ENCODE data around the gene SPATA16. TPM values are rescaled to one million over a fixed set of nuclear protein-coding genes. Genes with fewer than 3 reads are reported as not detected.

SPATA16 gene
- total and polyA plus RNA-seq, 8 donors, result not detected

DNA sequence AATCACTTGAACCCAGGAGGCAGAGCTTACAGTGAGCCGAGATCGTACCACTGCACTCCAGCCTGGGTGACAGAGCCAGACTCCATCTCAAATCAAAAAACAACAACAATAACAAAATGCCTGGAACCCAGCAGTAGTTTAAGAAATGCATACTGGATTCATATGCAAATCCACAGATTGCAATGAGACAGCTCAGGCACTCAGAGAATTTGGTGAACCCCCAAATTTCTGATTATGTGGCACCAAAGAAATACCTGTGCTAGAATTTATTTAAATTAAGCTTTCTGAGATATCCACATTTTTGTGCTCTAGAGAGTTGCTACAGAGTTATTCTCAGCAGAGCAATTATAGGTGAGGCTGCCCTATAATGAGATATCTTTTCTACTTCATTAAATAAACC is 29.7 kb downstream of the SPATA16 start:
- 81 to 97% (median 90%) methylated on average over 2 of the region's 2 CpGs for WGBS, 5 donors

DNA sequence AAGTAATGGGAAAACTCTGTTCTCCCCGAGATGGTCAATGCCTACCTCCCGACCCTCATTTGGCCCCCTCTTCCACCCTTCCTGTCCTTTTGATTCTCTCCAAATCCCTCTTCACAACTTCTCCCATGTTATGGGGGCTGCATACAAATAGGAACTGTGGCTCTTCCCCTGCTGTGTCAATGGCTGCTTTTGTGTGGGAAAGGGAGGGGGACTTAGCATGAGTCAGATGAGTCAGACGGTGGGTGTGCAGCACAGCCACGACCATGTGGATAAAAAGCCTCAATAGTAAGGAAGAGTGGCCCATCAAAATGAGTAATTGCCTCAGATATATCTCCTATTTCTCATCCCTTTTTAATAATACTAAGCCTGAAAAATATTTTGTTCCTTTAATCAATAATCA is 31.9 kb downstream of the SPATA16 start:
- intact Hi-C loops (cut with DNase I; ENCODE audit: low total_unique reads), result no loop called here
- Histone ChIP-seq H3K27me3 (no peaks in the 10 kb centered on the region), H3K36me3 (no peaks in the 10 kb centered on the region), H3K27ac (no peak overlapping the region), H3K4me3 (no peak overlapping the region), H3K4me1 (no peaks in the 10 kb centered on the region), H3K9me3 (no peaks in the 10 kb centered on the region)
- no peak for DNase-seq
- WGBS, 5 donors, result 59 to 77% (median 62%) methylated on average over 4 of the region's 4 CpGs
- TF ChIP-seq, protein P1, sequence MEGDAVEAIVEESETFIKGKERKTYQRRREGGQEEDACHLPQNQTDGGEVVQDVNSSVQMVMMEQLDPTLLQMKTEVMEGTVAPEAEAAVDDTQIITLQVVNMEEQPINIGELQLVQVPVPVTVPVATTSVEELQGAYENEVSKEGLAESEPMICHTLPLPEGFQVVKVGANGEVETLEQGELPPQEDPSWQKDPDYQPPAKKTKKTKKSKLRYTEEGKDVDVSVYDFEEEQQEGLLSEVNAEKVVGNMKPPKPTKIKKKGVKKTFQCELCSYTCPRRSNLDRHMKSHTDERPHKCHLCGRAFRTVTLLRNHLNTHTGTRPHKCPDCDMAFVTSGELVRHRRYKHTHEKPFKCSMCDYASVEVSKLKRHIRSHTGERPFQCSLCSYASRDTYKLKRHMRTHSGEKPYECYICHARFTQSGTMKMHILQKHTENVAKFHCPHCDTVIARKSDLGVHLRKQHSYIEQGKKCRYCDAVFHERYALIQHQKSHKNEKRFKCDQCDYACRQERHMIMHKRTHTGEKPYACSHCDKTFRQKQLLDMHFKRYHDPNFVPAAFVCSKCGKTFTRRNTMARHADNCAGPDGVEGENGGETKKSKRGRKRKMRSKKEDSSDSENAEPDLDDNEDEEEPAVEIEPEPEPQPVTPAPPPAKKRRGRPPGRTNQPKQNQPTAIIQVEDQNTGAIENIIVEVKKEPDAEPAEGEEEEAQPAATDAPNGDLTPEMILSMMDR (IDR thresholded peaks at IDR 0.05), result no peak
- TF ChIP-seq EP300 (IDR thresholded peaks at IDR 0.05), result no peak

More for the DNA sequence above, 29.7 kb downstream of the SPATA16 start:
- Histone ChIP-seq H3K27ac (no peak overlapping the region), H3K36me3 (no peaks in the 10 kb centered on the region), H3K9me3 (no peaks in the 10 kb centered on the region), H3K27me3 (no peaks in the 10 kb centered on the region), H3K4me1 (no peaks in the 10 kb centered on the region), H3K4me3 (no peak overlapping the region)
- no peak for DNase-seq
- TF ChIP-seq, protein P1 (IDR thresholded peaks at IDR 0.05), result no peak
- intact Hi-C loops (cut with DNase I; ENCODE audit: low total_unique reads), result no loop called here

DNA sequence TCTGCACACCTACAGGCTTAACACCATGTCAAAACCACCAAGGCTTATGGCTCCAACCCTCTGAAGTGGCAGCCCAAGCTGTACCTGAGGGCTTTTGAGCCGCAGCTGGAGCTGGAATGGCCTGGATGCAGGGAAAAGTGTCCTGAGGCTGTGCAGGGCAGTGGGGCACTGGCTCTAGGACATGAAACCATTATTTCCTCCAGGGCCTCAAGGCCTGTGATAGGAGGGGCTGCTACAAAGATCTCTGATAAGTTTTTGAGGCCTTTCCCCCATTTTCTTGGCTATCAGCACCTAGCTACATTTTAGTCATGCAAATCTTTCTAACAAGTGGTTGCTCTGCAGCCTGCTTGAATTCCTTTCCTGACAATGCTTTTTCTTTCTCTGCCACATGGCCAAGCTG is 37.6 kb downstream of the SPATA16 start:
- Histone ChIP-seq H3K27ac (no peak overlapping the region), H3K27me3 (no peaks in the 10 kb centered on the region), H3K9me3 (peaks cover 4 to 14% (median 11%) of the 10 kb centered on the region in 4 donors), H3K4me3 (no peak overlapping the region), H3K4me1 (no peaks in the 10 kb centered on the region), H3K36me3 (no peaks in the 10 kb centered on the region)
- DNase-seq, result no peak
- TF ChIP-seq, protein P1 (IDR thresholded peaks at IDR 0.05), result no peak
- TF ChIP-seq EP300 (IDR thresholded peaks at IDR 0.05), result no peak
- TF ChIP-seq POLR2A (IDR thresholded peaks at IDR 0.05), result no peak
- WGBS, 5 donors, result 75 to 100% (median 80%) methylated on average over 1 of the region's 1 CpG
- intact Hi-C loops (cut with DNase I; ENCODE audit: low total_unique reads), result no loop called here

DNA sequence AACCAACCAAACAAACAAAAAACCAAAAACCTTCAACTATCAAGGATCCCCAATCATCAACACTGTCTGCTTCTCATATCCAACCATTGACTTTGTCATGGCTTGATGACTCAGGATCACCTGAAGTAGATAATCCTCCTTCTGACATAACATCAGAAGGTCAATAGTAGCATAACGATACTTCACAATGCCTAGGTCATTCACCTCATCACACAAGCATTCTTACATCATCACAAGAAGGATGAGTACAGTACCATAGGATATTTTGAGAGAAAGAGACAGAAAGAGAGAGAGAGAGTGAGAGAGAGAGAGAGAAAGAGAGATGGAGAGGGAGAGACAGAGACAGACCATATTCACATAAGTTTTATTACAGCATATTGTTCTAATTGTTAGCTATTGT is 42.1 kb downstream of the SPATA16 start:
- intact Hi-C loops (cut with DNase I; ENCODE audit: low total_unique reads), result no loop called here
- no peak for DNase-seq
- Histone ChIP-seq H3K36me3 (no peaks in the 10 kb centered on the region), H3K27me3 (no peaks in the 10 kb centered on the region), H3K4me1 (no peaks in the 10 kb centered on the region), H3K9me3 (peaks cover 4 to 14% (median 11%) of the 10 kb centered on the region in 4 donors), H3K27ac (no peak overlapping the region), H3K4me3 (no peak overlapping the region)
- TF ChIP-seq, protein P1 (IDR thresholded peaks at IDR 0.05), result no peak
- TF ChIP-seq POLR2A (IDR thresholded peaks at IDR 0.05) (no peak), POLR2AphosphoS5 (IDR thresholded peaks at IDR 0.05) (no peak), EP300 (IDR thresholded peaks at IDR 0.05) (no peak)
- 80 to 100% (median 93%) methylated on average over 1 of the region's 1 CpG for WGBS, 5 donors
